Liver (tissue), 3 donors: ENCODE measurements around the gene ERO1B.

Experiments
- ATF3 ChIP-seq: IDR thresholded peaks from 2 replicates; pipeline ENCODE4 v1.6.1; 2016; ENCODE audit warnings: antibody characterized with exemption
- CTCF ChIP-seq: fragments of 150-350 bp; IDR thresholded peaks from 2 replicates; pipeline ENCODE4 v1.5.1; 2017; ENCODE audit warnings: improper control_type of control experiment, low read depth, low read length; ENCODE audit not compliant: missing input control
- FOXA1 ChIP-seq: IDR thresholded peaks from 2 replicates; pipeline ENCODE4 v1.6.1; 2016; ENCODE audit warnings: antibody characterized with exemption
- GABPA ChIP-seq, 2 donors: IDR thresholded peaks in 1 of 2; conservative IDR thresholded peaks in 1 of 2; 2 replicates each; pipeline ENCODE4 v1.6.1; 2016; ENCODE audit warnings: antibody characterized with exemption in 2 of 2, mild to moderate bottlenecking in 1 of 2, moderate library complexity in 1 of 2
- HNF4G ChIP-seq: IDR thresholded peaks from 2 replicates; pipeline ENCODE4 v1.6.1; 2016; ENCODE audit warnings: antibody characterized with exemption
- JUND ChIP-seq, 2 donors: IDR thresholded peaks; 2 replicates each; pipeline ENCODE4 v1.6.1; 2016; ENCODE audit warnings: antibody characterized with exemption in 2 of 2
- RAD21 ChIP-seq, 2 donors: IDR thresholded peaks; 2 replicates each; pipeline ENCODE4 v1.6.1; 2016; ENCODE audit warnings: antibody characterized with exemption in 2 of 2, mild to moderate bottlenecking in 2 of 2
- REST ChIP-seq: IDR thresholded peaks from 2 replicates; pipeline ENCODE4 v1.6.1; 2016; ENCODE audit warnings: antibody characterized with exemption, mild to moderate bottlenecking
- SP1 ChIP-seq: IDR thresholded peaks from 2 replicates; pipeline ENCODE4 v1.6.1; 2018; ENCODE audit warnings: antibody characterized with exemption, mild to moderate bottlenecking
- TAF1 ChIP-seq: conservative IDR thresholded peaks from 2 replicates; pipeline ENCODE4 v1.6.1; 2016; ENCODE audit warnings: antibody characterized with exemption, mild to moderate bottlenecking
- YY1 ChIP-seq: IDR thresholded peaks from 2 replicates; pipeline ENCODE4 v1.6.1; 2016; ENCODE audit warnings: antibody characterized with exemption, mild to moderate bottlenecking
- TF ChIP-seq, protein P1 (sequence below): IDR thresholded peaks from 2 replicates; pipeline ENCODE4 v1.6.1; 2016; ENCODE audit warnings: antibody characterized with exemption
- TF ChIP-seq, protein P2 (sequence below): IDR thresholded peaks from 2 replicates; pipeline ENCODE4 v1.6.1; 2016; ENCODE audit warnings: antibody characterized with exemption
- donor health status: healthy.
- donor health status: healthy.

DNA sequence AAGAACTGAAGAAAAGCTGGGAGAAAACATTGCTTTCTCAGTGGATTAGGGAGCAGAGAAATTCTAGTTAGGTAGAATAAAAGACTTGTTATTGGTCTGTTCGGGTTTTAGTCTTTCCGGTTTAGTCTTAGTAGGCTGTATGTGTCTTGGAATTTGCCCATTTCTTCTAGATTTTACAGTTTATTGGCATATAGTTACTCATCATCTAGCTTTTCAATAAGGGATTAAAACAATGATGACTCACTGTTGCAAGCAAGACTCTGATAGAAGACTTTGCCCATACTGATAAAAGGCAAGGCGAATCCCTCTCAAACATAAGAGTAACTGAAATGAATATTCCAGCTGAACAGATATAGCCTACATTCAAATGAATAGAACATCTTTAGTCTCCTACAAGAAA, 77.1 kb downstream of the ERO1B start:
- no peak for TF ChIP-seq RAD21 (IDR thresholded peaks at IDR 0.05)
- TF ChIP-seq CTCF, result no peak
- no peak for TF ChIP-seq REST
- TF ChIP-seq FOXA1, result no peak
- no peak for TF ChIP-seq GABPA (IDR thresholded peaks at IDR 0.05 in 1 of 2, conservative IDR thresholded peaks at IDR 0.05 in 1 of 2)
- no peak for TF ChIP-seq JUND (IDR thresholded peaks at IDR 0.05)
- TF ChIP-seq TAF1, result no peak
- TF ChIP-seq, protein P1, sequence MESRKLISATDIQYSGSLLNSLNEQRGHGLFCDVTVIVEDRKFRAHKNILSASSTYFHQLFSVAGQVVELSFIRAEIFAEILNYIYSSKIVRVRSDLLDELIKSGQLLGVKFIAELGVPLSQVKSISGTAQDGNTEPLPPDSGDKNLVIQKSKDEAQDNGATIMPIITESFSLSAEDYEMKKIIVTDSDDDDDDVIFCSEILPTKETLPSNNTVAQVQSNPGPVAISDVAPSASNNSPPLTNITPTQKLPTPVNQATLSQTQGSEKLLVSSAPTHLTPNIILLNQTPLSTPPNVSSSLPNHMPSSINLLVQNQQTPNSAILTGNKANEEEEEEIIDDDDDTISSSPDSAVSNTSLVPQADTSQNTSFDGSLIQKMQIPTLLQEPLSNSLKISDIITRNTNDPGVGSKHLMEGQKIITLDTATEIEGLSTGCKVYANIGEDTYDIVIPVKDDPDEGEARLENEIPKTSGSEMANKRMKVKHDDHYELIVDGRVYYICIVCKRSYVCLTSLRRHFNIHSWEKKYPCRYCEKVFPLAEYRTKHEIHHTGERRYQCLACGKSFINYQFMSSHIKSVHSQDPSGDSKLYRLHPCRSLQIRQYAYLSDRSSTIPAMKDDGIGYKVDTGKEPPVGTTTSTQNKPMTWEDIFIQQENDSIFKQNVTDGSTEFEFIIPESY, result no peak
- no peak for TF ChIP-seq SP1
- no peak for TF ChIP-seq YY1
- no peak for TF ChIP-seq ATF3
- TF ChIP-seq, protein P2, sequence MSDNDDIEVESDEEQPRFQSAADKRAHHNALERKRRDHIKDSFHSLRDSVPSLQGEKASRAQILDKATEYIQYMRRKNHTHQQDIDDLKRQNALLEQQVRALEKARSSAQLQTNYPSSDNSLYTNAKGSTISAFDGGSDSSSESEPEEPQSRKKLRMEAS, result no peak
- TF ChIP-seq HNF4G, result no peak
